WTC11 (cell line): Measurements from ENCODE around the gene TRNP1. TPM values are rescaled to one million over a fixed set of nuclear protein-coding genes. Genes with fewer than 3 reads are reported as not detected.
"Not testable (repeated sequence)": the region's sequence is repeated elsewhere in the genome, so short reads cannot be mapped to it uniquely, and the experiment has no call there.

Source experiments
- ATAC-seq: fragments of 200-7000 bp; cut with Tn5 transposase; 2 replicates; pipeline ENCODE4 v1.10.0; 2021; ENCODE audit warnings: mild to moderate bottlenecking, moderate library complexity
- CTCF ChIA-PET: fragments of 300-600 bp; sonication (Branson Sonifier 250); formaldehyde crosslinking; loops from one replicate; lab custom pipeline; 2021; ENCODE audit warnings: antibody characterized with exemption; lab: Charles Lee
- POLR2A ChIA-PET: fragments of 350-600 bp; sonication (Branson Sonifier 250); formaldehyde crosslinking; loops from one replicate; lab custom pipeline; 2021; ENCODE audit warnings: antibody characterized with exemption; lab: Charles Lee
- DNase-seq: peaks from one replicate; pipeline ENCODE4 v3.0.0; 2021; ENCODE audit warnings: low spot score
- H3K27ac Mint-ChIP-seq: 2 replicates; pipeline ENCODE4 v1.8.0; 2021; ENCODE audit warnings: mixed read lengths
- H3K27me3 Mint-ChIP-seq: 2 replicates; pipeline ENCODE4 v1.8.0; 2021; ENCODE audit warnings: low read depth, mild to moderate bottlenecking, moderate library complexity, mixed read lengths
- H3K36me3 Mint-ChIP-seq: 2 replicates; pipeline ENCODE4 v1.8.0; 2021; ENCODE audit warnings: mixed read lengths
- H3K4me1 Mint-ChIP-seq: 2 replicates; pipeline ENCODE4 v1.8.0; 2022; ENCODE audit warnings: mixed read lengths
- H3K4me3 Mint-ChIP-seq: 2 replicates; pipeline ENCODE4 v1.8.0; 2021; ENCODE audit warnings: mild to moderate bottlenecking, moderate library complexity, mixed read lengths
- H3K9me3 Mint-ChIP-seq: 2 replicates; pipeline ENCODE4 v1.8.0; 2021; ENCODE audit warnings: mixed read lengths
- ATF6 ChIP-seq: sonication (generic); formaldehyde crosslinking; IDR thresholded peaks from 2 replicates; pipeline ENCODE4 v1.8.1; 2023; ENCODE audit warnings: mild to moderate bottlenecking, missing genetic modification reagents
- CREB1 ChIP-seq: sonication (generic); formaldehyde crosslinking; IDR thresholded peaks from 2 replicates; pipeline ENCODE4 v1.8.0; 2023; ENCODE audit warnings: mild to moderate bottlenecking, missing genetic modification reagents
- CREM ChIP-seq: sonication (generic); formaldehyde crosslinking; IDR thresholded peaks from 2 replicates; pipeline ENCODE4 v1.8.1; 2022; ENCODE audit warnings: mild to moderate bottlenecking, missing genetic modification reagents, moderate library complexity
- E2F5 ChIP-seq: sonication (generic); formaldehyde crosslinking; IDR thresholded peaks from 2 replicates; pipeline ENCODE4 v1.8.1; 2022; ENCODE audit warnings: mild to moderate bottlenecking, moderate library complexity, missing genetic modification reagents
- ESRRA ChIP-seq: sonication (generic); formaldehyde crosslinking; IDR thresholded peaks from 2 replicates; pipeline ENCODE4 v1.8.1; 2022; ENCODE audit warnings: mild to moderate bottlenecking, missing genetic modification reagents, borderline replicate concordance
- FOXP1 ChIP-seq: sonication (generic); formaldehyde crosslinking; IDR thresholded peaks from 2 replicates; pipeline ENCODE4 v1.8.0; 2022; ENCODE audit warnings: missing genetic modification reagents, mild to moderate bottlenecking, moderate library complexity, borderline replicate concordance
- MLX ChIP-seq: sonication (generic); formaldehyde crosslinking; IDR thresholded peaks from 2 replicates; pipeline ENCODE4 v1.8.1; 2023; ENCODE audit warnings: mild to moderate bottlenecking, missing genetic modification reagents, moderate library complexity
- NR1H2 ChIP-seq: sonication (generic); formaldehyde crosslinking; IDR thresholded peaks from 2 replicates; pipeline ENCODE4 v1.9.0; 2021; ENCODE audit warnings: mild to moderate bottlenecking, moderate library complexity, missing genetic modification reagents
- OVOL2 ChIP-seq: fragments of 250-450 bp; sonication (Bioruptor Pico); IDR thresholded peaks from 2 replicates; pipeline ENCODE4 v1.9.0; 2021; ENCODE audit warnings: mild to moderate bottlenecking, borderline replicate concordance
- SMAD4 ChIP-seq: sonication (generic); formaldehyde crosslinking; IDR thresholded peaks from 2 replicates; pipeline ENCODE4 v1.8.0; 2022; ENCODE audit warnings: mild to moderate bottlenecking, missing genetic modification reagents
- SOX15 ChIP-seq: fragments of 250-450 bp; sonication (Bioruptor Pico); IDR thresholded peaks from 2 replicates; pipeline ENCODE4 v1.9.0; 2021; ENCODE audit warnings: mild to moderate bottlenecking
- STAT6 ChIP-seq: sonication (generic); formaldehyde crosslinking; conservative IDR thresholded peaks from 2 replicates; pipeline ENCODE4 v1.8.1; 2023; ENCODE audit warnings: mild to moderate bottlenecking, low read depth, missing genetic modification reagents, moderate library complexity
- USF1 ChIP-seq: sonication (generic); formaldehyde crosslinking; IDR thresholded peaks from 2 replicates; pipeline ENCODE4 v1.8.0; 2022; ENCODE audit warnings: mild to moderate bottlenecking, missing genetic modification reagents
- USF2 ChIP-seq: sonication (generic); formaldehyde crosslinking; IDR thresholded peaks from 2 replicates; pipeline ENCODE4 v1.8.1; 2023; ENCODE audit warnings: mild to moderate bottlenecking, missing genetic modification reagents, moderate library complexity
- ZNF121 ChIP-seq: sonication (generic); formaldehyde crosslinking; IDR thresholded peaks from 2 replicates; pipeline ENCODE4 v1.8.0; 2023; ENCODE audit warnings: missing genetic modification reagents
- ZNF138 ChIP-seq: sonication (generic); formaldehyde crosslinking; conservative IDR thresholded peaks from 2 replicates; pipeline ENCODE4 v1.8.1; 2022; ENCODE audit warnings: mild to moderate bottlenecking, moderate library complexity, missing genetic modification reagents
- ZNF416 ChIP-seq: fragments of 250-450 bp; sonication (Bioruptor Pico); IDR thresholded peaks from 2 replicates; pipeline ENCODE4 v1.9.0; 2021; ENCODE audit warnings: mild to moderate bottlenecking, inconsistent platforms
- ZNF671 ChIP-seq: fragments of 250-450 bp; sonication (Bioruptor Pico); IDR thresholded peaks from 2 replicates; pipeline ENCODE4 v1.8.0; 2021; ENCODE audit warnings: mild to moderate bottlenecking
- total RNA-seq: library from RNA; stranded (reverse); gene quantifications from 3 replicates; pipeline ENCODE4 v1.2.3, GENCODE V29; 2021

The TRNP1 gene
- total RNA-seq, 1 experiment from 2014 or later: 37.6 TPM

- Mint-ChIP-seq H3K36me3 (no peaks in the 10 kb centered on the region), H3K27me3 (peaks cover 31% of the 10 kb centered on the region), H3K27ac (no peak overlapping the region), H3K9me3 (no peaks in the 10 kb centered on the region), H3K4me1 (no peaks in the 10 kb centered on the region), H3K4me3 (no peak overlapping the region)
- DNase-seq: no peak
- POLR2A ChIA-PET: no interaction called here
- ATAC-seq: no peak
- CTCF ChIA-PET: no interaction called here
- TF ChIP-seq ZNF671 (CRISPR knock-in tag) (no peak), FOXP1 (CRISPR knock-in tag) (no peak), ESRRA (CRISPR knock-in tag) (no peak), STAT6 (CRISPR knock-in tag) (no peak), USF2 (no peak), E2F5 (no peak), SMAD4 (CRISPR knock-in tag) (no peak), ATF6 (CRISPR knock-in tag) (no peak), NR1H2 (no peak), CREB1 (CRISPR knock-in tag) (no peak), ZNF416 (CRISPR knock-in tag) (no peak)
Measured at GRCh38 chr1:26983863-26984262, 9.6 kb upstream of the TRNP1 start.

GRCh38 chr1:26984291-26984690 lies 9.2 kb upstream of the TRNP1 start:
- no peak overlapping the region for H3K4me3 Mint-ChIP-seq
- ATAC-seq (no peak), DNase-seq (no peak)
- H3K4me1 Mint-ChIP-seq: no peaks in the 10 kb centered on the region
- no peaks in the 10 kb centered on the region for H3K9me3 Mint-ChIP-seq
- no peaks in the 10 kb centered on the region for H3K36me3 Mint-ChIP-seq
- H3K27me3 Mint-ChIP-seq: peaks cover 31% of the 10 kb centered on the region
- CTCF ChIA-PET: interaction anchor here (0.7 kb wide), 1 partner anchor 13 kb away, joined by 3 read pairs; no protein-coding TSS in a partner anchor
- TF ChIP-seq CREM (CRISPR knock-in tag): no peak
- peak; percentile 84 for TF ChIP-seq ZNF121 (CRISPR knock-in tag)
- no peak for TF ChIP-seq MLX (CRISPR knock-in tag)
- POLR2A ChIA-PET: no interaction called here
- H3K27ac Mint-ChIP-seq: no peak overlapping the region

GRCh38 chr1:26986658-26987057 lies 6.8 kb upstream of the TRNP1 start:
- no peak for ATAC-seq
- CTCF ChIA-PET: interaction anchor here (1.2 kb wide), 1 partner anchor 20 kb away, joined by 3 read pairs; no protein-coding TSS in a partner anchor
- no peaks in the 10 kb centered on the region for H3K9me3 Mint-ChIP-seq

GRCh38 chr1:26989403-26990109 lies 3.9 kb upstream of the TRNP1 start:
- peaks cover 21% of the 10 kb centered on the region for H3K4me1 Mint-ChIP-seq
- not testable (repeated sequence) for DNase-seq, H3K36me3 Mint-ChIP-seq, H3K4me3 Mint-ChIP-seq, H3K9me3 Mint-ChIP-seq, H3K27ac Mint-ChIP-seq, ATAC-seq
- CTCF ChIA-PET: interaction anchor here (1.1 kb wide), 1 partner anchor 8 kb away, joined by 3 read pairs; no protein-coding TSS in a partner anchor
- H3K27me3 Mint-ChIP-seq: peaks cover 42% of the 10 kb centered on the region
- POLR2A ChIA-PET: interaction anchor here (0.6 to 0.7 kb wide), 2 partner anchors 37 to 558 kb away, joined by 4 to 6 read pairs; partner anchors contain the start of gene DHDDS

More at GRCh38 chr1:26986658-26987057, 6.8 kb upstream of the TRNP1 start:
- Mint-ChIP-seq H3K27ac (no peak overlapping the region), H3K4me1 (peaks cover 12% of the 10 kb centered on the region), H3K36me3 (no peaks in the 10 kb centered on the region), H3K27me3 (peaks cover 42% of the 10 kb centered on the region), H3K4me3 (no peak overlapping the region)
- TF ChIP-seq OVOL2 (CRISPR knock-in tag): no peak
- no peak for TF ChIP-seq USF1 (CRISPR knock-in tag)
- TF ChIP-seq SOX15 (CRISPR knock-in tag): no peak
- TF ChIP-seq MLX (CRISPR knock-in tag): no peak
- no peak for TF ChIP-seq ZNF138 (CRISPR knock-in tag)
- POLR2A ChIA-PET: interaction anchor here (0.5 kb wide), 1 partner anchor 100 kb away, joined by 3 read pairs; no protein-coding TSS in a partner anchor
- DNase-seq: no peak
